ENCODE results near the gene TMEM135.

DNA sequence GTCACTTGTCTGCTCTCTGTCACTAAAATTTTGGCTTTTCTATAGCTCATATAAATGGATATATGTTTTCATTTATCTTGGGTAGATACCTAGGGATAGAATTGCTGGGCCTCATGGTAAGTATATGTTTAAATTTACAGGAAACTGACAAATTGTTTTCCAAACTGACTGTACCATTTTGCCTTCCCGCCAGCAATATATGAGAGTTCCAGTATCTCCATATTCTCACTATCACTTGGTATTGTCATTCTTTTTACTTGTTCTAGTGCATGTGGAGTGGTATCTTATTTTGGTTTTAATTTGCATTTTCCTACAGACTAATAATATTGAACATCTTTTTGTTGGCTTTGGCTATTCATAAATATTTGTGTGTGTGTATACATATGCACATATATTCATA, 101.7 kb downstream of the TMEM135 start:
- TF ChIP-seq CTCF (IDR thresholded peaks at IDR 0.05; ENCODE audit: insufficient read depth, low read length, poor library complexity, severe bottlenecking), result no peak
- no peak for TF ChIP-seq EZH2phosphoT487 (conservative IDR thresholded peaks at IDR 0.05; ENCODE audit: low read length)
